ENCODE measurements around the gene EIF2B1. TPM values are rescaled to one million over a fixed set of nuclear protein-coding genes. Genes with fewer than 3 reads are reported as not detected.

The EIF2B1 gene
- total and polyA plus RNA-seq, 12 donors: 21.2 to 36.4 (median 31.4) TPM

DNA sequence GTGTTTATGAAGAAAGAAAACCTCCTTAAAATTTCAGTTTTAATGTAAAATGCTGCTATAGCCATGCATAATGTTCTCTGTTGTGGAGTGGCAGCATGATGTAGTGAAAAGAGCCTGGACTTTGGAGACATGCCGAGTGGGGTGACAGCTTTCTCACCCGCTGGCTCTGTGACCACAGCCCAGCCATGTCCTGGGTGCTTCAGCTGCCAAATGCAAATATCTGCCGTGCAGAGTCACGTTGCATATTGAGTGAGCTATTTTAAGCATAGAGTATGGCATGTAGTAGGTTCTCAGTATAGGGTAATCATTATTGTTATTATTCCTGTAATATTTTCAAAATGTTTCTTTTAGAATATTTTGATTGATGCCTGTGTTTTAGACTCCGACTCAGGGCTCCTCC is 21.9 kb upstream of the EIF2B1 start:
- intact Hi-C loops (cut with DNase I): no loop called here
- H3K9me3 ChIP-seq: no peaks in the 10 kb centered on the region
- no peak overlapping the region for H3K4me3 ChIP-seq
- ATAC-seq (peak in 7 of 8 donors; percentile 42 to 95 (median 92)), DNase-seq (peak; percentile 34 to 59)
- H3K27ac ChIP-seq: peak overlapping the region in 2 of 10 donors; percentile 11 to 14
- H3K4me1 ChIP-seq: peaks cover 0 to 13% (median 8%) of the 10 kb centered on the region in 9 donors
- H3K36me3 ChIP-seq: peaks cover 0 to 91% (median 23%) of the 10 kb centered on the region in 9 donors
- 53 to 62% methylated on average over 5 of the region's 5 CpGs for WGBS, 2 donors
- no peaks in the 10 kb centered on the region for H3K27me3 ChIP-seq
- TF ChIP-seq, protein P1, sequence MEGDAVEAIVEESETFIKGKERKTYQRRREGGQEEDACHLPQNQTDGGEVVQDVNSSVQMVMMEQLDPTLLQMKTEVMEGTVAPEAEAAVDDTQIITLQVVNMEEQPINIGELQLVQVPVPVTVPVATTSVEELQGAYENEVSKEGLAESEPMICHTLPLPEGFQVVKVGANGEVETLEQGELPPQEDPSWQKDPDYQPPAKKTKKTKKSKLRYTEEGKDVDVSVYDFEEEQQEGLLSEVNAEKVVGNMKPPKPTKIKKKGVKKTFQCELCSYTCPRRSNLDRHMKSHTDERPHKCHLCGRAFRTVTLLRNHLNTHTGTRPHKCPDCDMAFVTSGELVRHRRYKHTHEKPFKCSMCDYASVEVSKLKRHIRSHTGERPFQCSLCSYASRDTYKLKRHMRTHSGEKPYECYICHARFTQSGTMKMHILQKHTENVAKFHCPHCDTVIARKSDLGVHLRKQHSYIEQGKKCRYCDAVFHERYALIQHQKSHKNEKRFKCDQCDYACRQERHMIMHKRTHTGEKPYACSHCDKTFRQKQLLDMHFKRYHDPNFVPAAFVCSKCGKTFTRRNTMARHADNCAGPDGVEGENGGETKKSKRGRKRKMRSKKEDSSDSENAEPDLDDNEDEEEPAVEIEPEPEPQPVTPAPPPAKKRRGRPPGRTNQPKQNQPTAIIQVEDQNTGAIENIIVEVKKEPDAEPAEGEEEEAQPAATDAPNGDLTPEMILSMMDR (IDR thresholded peaks at IDR 0.05): no peak

DNA sequence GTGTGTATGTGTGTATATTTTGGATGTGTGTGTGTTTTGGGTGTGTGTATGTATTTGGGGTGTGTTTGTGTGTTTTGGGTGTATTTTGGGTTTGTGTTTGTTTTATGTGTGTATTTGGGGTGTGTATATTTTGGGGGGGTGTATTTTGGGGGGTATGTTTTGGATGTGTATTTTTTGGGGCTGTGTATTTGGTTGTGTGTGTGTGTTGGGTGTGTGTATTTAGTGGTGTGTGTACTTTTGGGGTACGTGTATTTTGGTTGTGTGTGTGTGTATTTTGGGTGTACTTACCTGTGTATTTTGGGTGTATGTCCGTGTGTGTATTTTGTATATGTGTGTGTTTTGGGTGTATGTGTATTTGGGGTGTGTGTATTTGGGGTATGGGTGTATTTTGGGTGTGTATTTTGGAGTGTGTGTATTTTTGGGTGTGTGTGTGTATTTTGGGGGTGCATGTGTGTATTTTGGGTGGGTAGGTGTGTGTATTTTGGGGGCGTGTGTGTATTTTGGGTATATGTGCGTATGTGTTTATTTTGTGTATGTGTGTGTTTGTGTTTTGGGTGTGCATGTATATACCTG is 20.7 kb upstream of the EIF2B1 start:
- DNase-seq (no peak), ATAC-seq (no peak)
- H3K4me3 ChIP-seq: no peak overlapping the region
- H3K27ac ChIP-seq: no peak overlapping the region
- intact Hi-C loops (cut with DNase I): no loop called here
- no peaks in the 10 kb centered on the region for H3K27me3 ChIP-seq
- H3K9me3 ChIP-seq: no peaks in the 10 kb centered on the region
- WGBS, 2 donors: 91 to 98% methylated on average over 4 of the region's 4 CpGs
- TF ChIP-seq, protein P1 (IDR thresholded peaks at IDR 0.05): no peak
- H3K36me3 ChIP-seq: peaks cover 0 to 91% (median 14%) of the 10 kb centered on the region in 9 donors
- H3K4me1 ChIP-seq: peaks cover 0 to 12% (median 7%) of the 10 kb centered on the region in 9 donors

DNA sequence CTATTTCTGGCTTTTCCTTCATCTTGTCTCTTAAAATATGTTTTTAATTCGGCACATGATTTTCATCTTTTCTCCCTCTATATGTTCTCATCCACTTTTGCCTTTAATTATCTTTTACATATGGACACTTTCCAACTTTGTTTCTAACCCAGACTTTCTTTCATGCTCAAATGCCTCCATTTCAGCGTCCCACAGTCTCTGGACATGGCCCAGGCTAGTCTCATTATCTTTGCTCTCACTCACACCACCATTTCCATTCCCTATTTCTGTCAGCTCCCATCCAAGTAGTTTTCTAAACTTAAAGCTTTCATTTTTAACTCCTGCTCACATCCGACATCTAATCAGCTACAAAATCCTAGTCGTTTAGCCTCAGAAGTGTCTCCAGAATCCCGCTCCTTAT is 14.9 kb upstream of the EIF2B1 start:
- Histone ChIP-seq H3K27me3 (no peaks in the 10 kb centered on the region), H3K4me3 (no peak overlapping the region), H3K4me1 (no peaks in the 10 kb centered on the region), H3K27ac (no peak overlapping the region), H3K9me3 (no peaks in the 10 kb centered on the region), H3K36me3 (peaks cover 0 to 99% (median 42%) of the 10 kb centered on the region in 9 donors)
- no peak for DNase-seq
- 88 to 92% methylated on average over 5 of the region's 5 CpGs for WGBS, 2 donors
- TF ChIP-seq, protein P1 (IDR thresholded peaks at IDR 0.05): no peak
- intact Hi-C loops (cut with DNase I): no loop called here
- no peak for ATAC-seq

GRCh38 chr12:123645878-123646277 is 12.4 kb upstream of the EIF2B1 start:
- Histone ChIP-seq H3K4me3 (no peak overlapping the region), H3K27me3 (no peaks in the 10 kb centered on the region), H3K9me3 (no peaks in the 10 kb centered on the region), H3K27ac (no peak overlapping the region), H3K36me3 (peaks cover 0 to 99% (median 32%) of the 10 kb centered on the region in 9 donors), H3K4me1 (no peaks in the 10 kb centered on the region)
- no peak for ATAC-seq
- WGBS, 2 donors: 83 to 87% methylated on average over 5 of the region's 5 CpGs
- TF ChIP-seq, protein P1 (IDR thresholded peaks at IDR 0.05): no peak
- no peak for DNase-seq
- intact Hi-C loops (cut with DNase I): no loop called here

Measured in heart right ventricle (tissue), 16 donors.